RWPE1 (cell line): ENCODE measurements around the gene ADGRD1.

Experiments used
- CTCF ChIA-PET: fragments of 350-600 bp; sonication (Branson Sonifier 250); formaldehyde crosslinking; extraction: SDS; loops from one replicate; lab custom pipeline; 2021; lab: Yijun Ruan, JAX
- POLR2A ChIA-PET: fragments of 400-600 bp; formaldehyde crosslinking; extraction: SDS; loops from one replicate; lab custom pipeline; 2020; ENCODE audit warnings: antibody characterized with exemption; ENCODE audit not compliant: low non-redundant PET; lab: Yijun Ruan, JAX
- DNase-seq: peaks from one replicate; pipeline ENCODE4 v3.0.0; 2012; ENCODE audit warnings: low spot score
- H3K27ac ChIP-seq: fragments of 450-650 bp; 2 replicates; pipeline ENCODE4 v1.5.1; 2017
- CTCF ChIP-seq: fragments of 450-650 bp; conservative IDR thresholded peaks from 2 replicates; pipeline ENCODE4 v1.5.1; 2017; ENCODE audit warnings: low read depth, mild to moderate bottlenecking

ADGRD1 gene

GRCh38 chr12:131134523-131135310 lies 181.0 kb downstream of the ADGRD1 start:
- POLR2A ChIA-PET: no interaction called here
- TF ChIP-seq CTCF: no peak
- CTCF ChIA-PET: interaction anchor here (1.5 kb wide), 1 partner anchor 30 kb away, joined by 4 read pairs; no protein-coding TSS in a partner anchor
- no peak overlapping the region for H3K27ac ChIP-seq
- no peak for DNase-seq

GRCh38 chr12:131135311-131135785 lies 181.6 kb downstream of the ADGRD1 start:
- no peak for TF ChIP-seq CTCF
- CTCF ChIA-PET: interaction anchor here (1.5 kb wide), 1 partner anchor 31 kb away, joined by 4 read pairs; no protein-coding TSS in a partner anchor
- no peak for DNase-seq
- H3K27ac ChIP-seq: no peak overlapping the region
- POLR2A ChIA-PET: no interaction called here

- ChIA-PET POLR2A (no interaction called here), CTCF (interaction anchor here (0.5 to 0.8 kb wide), 2 partner anchors 101 to 438 kb away, joined by 3 to 4 read pairs; no protein-coding TSS in a partner anchor)
Measured at GRCh38 chr12:131135786-131136538, 182.3 kb downstream of the ADGRD1 start.

GRCh38 chr12:131136539-131136872 lies 182.8 kb downstream of the ADGRD1 start:
- no peak overlapping the region for H3K27ac ChIP-seq
- ChIA-PET CTCF (interaction anchor here (0.5 to 0.8 kb wide), 2 partner anchors 101 to 437 kb away, joined by 3 to 4 read pairs; no protein-coding TSS in a partner anchor), POLR2A (no interaction called here)
- DNase-seq: no peak
- no peak for TF ChIP-seq CTCF

More at GRCh38 chr12:131135786-131136538, 182.3 kb downstream of the ADGRD1 start:
- no peak for DNase-seq
- no peak overlapping the region for H3K27ac ChIP-seq
- TF ChIP-seq CTCF: no peak

DNA sequence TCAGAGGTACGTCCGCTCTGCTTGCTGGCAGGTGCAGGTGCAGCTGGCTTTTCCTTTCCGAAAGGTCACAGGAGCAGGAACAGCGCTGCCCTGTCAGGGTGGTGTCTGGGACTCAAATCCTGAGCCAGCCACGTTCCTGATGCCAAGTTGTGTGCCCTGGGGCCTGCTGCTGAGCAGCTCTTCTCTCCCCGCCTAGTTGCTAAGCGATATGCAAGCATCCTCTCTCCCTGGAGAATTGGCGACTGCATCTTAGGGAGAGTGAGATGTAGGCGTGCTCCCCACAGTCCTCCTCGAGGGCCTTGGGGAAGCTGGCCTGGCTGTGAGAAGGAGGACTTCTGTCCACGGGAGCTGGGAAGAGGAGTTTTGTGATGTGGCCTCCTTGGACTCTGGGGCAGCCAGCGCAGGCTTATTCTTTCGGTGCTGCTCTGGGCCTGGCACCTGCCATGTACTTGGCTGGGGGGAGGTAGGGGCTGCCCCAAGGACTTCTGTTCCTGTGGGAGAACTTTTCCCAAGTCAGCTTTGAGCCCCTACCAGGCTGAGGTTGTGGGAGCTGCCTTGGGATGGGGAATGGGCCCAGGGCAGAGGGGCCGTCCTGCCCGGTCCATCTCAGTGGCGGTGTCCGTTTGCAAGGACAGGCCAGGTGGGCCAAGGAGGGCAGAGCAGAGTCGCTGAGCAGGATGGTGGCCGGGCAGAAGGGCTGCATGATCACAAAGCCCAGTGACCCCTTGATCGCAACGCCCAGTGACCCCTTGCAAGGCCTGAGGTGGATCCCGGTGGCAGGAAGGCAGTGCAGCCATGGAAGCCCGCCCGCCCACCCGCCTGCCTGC lies 183.5 kb downstream of the ADGRD1 start:
- TF ChIP-seq CTCF: no peak
- ChIA-PET POLR2A (no interaction called here), CTCF (no interaction called here)
- no peak overlapping the region for H3K27ac ChIP-seq
- DNase-seq: no peak
